NT2/D1 (cell line): ENCODE measurements around the gene LCORL.

ENCODE experiments used
- DNase-seq: peaks from one replicate; pipeline ENCODE4 v3.0.0-alpha.2; 2011; ENCODE audit warnings: low read depth, low spot score
- H3K27me3 ChIP-seq: 2 replicates; pipeline ENCODE4 v1.6.0; 2011; ENCODE audit warnings: mild to moderate bottlenecking; ENCODE audit not compliant: insufficient read length, insufficient read depth
- H3K36me3 ChIP-seq: 2 replicates; pipeline ENCODE4 v1.6.1; 2011; ENCODE audit warnings: mild to moderate bottlenecking, low read length, mixed read lengths; ENCODE audit not compliant: insufficient read depth, insufficient read length
- H3K4me1 ChIP-seq: 2 replicates; pipeline ENCODE4 v1.5.1; 2011; ENCODE audit not compliant: insufficient read depth, insufficient read length
- H3K4me3 ChIP-seq: 2 replicates; pipeline ENCODE4 v1.5.1; 2011; ENCODE audit warnings: low read depth; ENCODE audit not compliant: insufficient read length
- H3K9ac ChIP-seq: 2 replicates; pipeline ENCODE4 v1.6.0; 2011; ENCODE audit warnings: low read depth; ENCODE audit not compliant: insufficient read length
- H3K9me3 ChIP-seq: 2 replicates; pipeline ENCODE4 v1.5.1; 2011; ENCODE audit warnings: mild to moderate bottlenecking, low read length; ENCODE audit not compliant: insufficient read depth
- SUZ12 ChIP-seq: IDR thresholded peaks from 2 replicates; pipeline ENCODE4 v1.6.1; 2011; ENCODE audit not compliant: insufficient read length, insufficient read depth; ENCODE audit errors: extremely low read depth
- YY1 ChIP-seq: IDR thresholded peaks from 2 replicates; pipeline ENCODE4 v1.6.1; 2011; ENCODE audit not compliant: insufficient read length, insufficient read depth
- ZNF274 ChIP-seq: IDR thresholded peaks from 2 replicates; pipeline ENCODE4 v1.6.1; 2011; ENCODE audit warnings: mild to moderate bottlenecking, low read depth, low read length

Gene LCORL

GRCh38 chr4:17958181-17958580 is 63.4 kb downstream of the LCORL start:
- H3K36me3 ChIP-seq = peaks cover 6% of the 10 kb centered on the region
- no peak overlapping the region for H3K4me3 ChIP-seq
- H3K9me3 ChIP-seq = no peaks in the 10 kb centered on the region
- H3K4me1 ChIP-seq = no peaks in the 10 kb centered on the region
- no peak for DNase-seq
- TF ChIP-seq YY1 = no peak
- no peak for TF ChIP-seq SUZ12
- TF ChIP-seq ZNF274 = no peak
- H3K9ac ChIP-seq = no peak overlapping the region
- no peaks in the 10 kb centered on the region for H3K27me3 ChIP-seq

GRCh38 chr4:17957688-17958087 is 63.9 kb downstream of the LCORL start:
- Histone ChIP-seq H3K9ac (no peak overlapping the region), H3K27me3 (no peaks in the 10 kb centered on the region), H3K36me3 (peaks cover 6% of the 10 kb centered on the region), H3K4me1 (no peaks in the 10 kb centered on the region), H3K4me3 (no peak overlapping the region), H3K9me3 (no peaks in the 10 kb centered on the region)
- TF ChIP-seq ZNF274 (no peak), SUZ12 (no peak), YY1 (no peak)
- no peak for DNase-seq

- no peaks in the 10 kb centered on the region for H3K9me3 ChIP-seq
- no peak for TF ChIP-seq SUZ12
- no peak for TF ChIP-seq ZNF274
- TF ChIP-seq YY1 = no peak
Measured at GRCh38 chr4:17956245-17956644, 65.3 kb downstream of the LCORL start.

GRCh38 chr4:17945303-17945702 is 76.3 kb downstream of the LCORL start:
- no peak overlapping the region for H3K9ac ChIP-seq
- no peak overlapping the region for H3K4me3 ChIP-seq
- H3K36me3 ChIP-seq = no peaks in the 10 kb centered on the region
- H3K9me3 ChIP-seq = no peaks in the 10 kb centered on the region
- TF ChIP-seq YY1 (no peak), SUZ12 (no peak), ZNF274 (no peak)
- no peak for DNase-seq
- no peaks in the 10 kb centered on the region for H3K4me1 ChIP-seq
- no peaks in the 10 kb centered on the region for H3K27me3 ChIP-seq

More at GRCh38 chr4:17956245-17956644, 65.3 kb downstream of the LCORL start:
- peaks cover 6% of the 10 kb centered on the region for H3K36me3 ChIP-seq
- H3K4me3 ChIP-seq = no peak overlapping the region
- H3K9ac ChIP-seq = no peak overlapping the region
- DNase-seq = no peak
- no peaks in the 10 kb centered on the region for H3K4me1 ChIP-seq
- H3K27me3 ChIP-seq = no peaks in the 10 kb centered on the region

- TF ChIP-seq YY1 (no peak), ZNF274 (no peak), SUZ12 (no peak)
- no peak overlapping the region for H3K9ac ChIP-seq
- H3K4me3 ChIP-seq = no peak overlapping the region
- H3K27me3 ChIP-seq = no peaks in the 10 kb centered on the region
- H3K36me3 ChIP-seq = no peaks in the 10 kb centered on the region
- H3K9me3 ChIP-seq = no peaks in the 10 kb centered on the region
- no peak for DNase-seq
- H3K4me1 ChIP-seq = no peaks in the 10 kb centered on the region
Measured at GRCh38 chr4:17941731-17942130, 79.8 kb downstream of the LCORL start.

- no peak for DNase-seq
- no peak for TF ChIP-seq SUZ12
- TF ChIP-seq ZNF274 = no peak
- no peak for TF ChIP-seq YY1
- no peak overlapping the region for H3K9ac ChIP-seq
- no peak overlapping the region for H3K4me3 ChIP-seq
- H3K9me3 ChIP-seq = no peaks in the 10 kb centered on the region
- H3K4me1 ChIP-seq = no peaks in the 10 kb centered on the region
- H3K36me3 ChIP-seq = no peaks in the 10 kb centered on the region
- H3K27me3 ChIP-seq = no peaks in the 10 kb centered on the region
Measured at GRCh38 chr4:17939054-17939453, 82.5 kb downstream of the LCORL start.

- TF ChIP-seq ZNF274 (no peak), YY1 (no peak), SUZ12 (no peak)
- no peaks in the 10 kb centered on the region; the same call in 1 of the 2 replicates for H3K9me3 ChIP-seq
- no peaks in the 10 kb centered on the region for H3K36me3 ChIP-seq
- no peaks in the 10 kb centered on the region for H3K27me3 ChIP-seq
- H3K9ac ChIP-seq = no peak overlapping the region
- H3K4me3 ChIP-seq = no peak overlapping the region
- no peak for DNase-seq
- no peaks in the 10 kb centered on the region for H3K4me1 ChIP-seq
Measured at GRCh38 chr4:17934286-17934685, 87.3 kb downstream of the LCORL start.
